NCI-H2196 treated with DMSO at 0.1 percent for 48 hours (cell line): Measurements from ENCODE around the gene PLRG1.
"Not testable (repeated sequence)": the region's sequence is repeated elsewhere in the genome, so short reads cannot be mapped to it uniquely, and the experiment has no call there.

Experiments used
- DNase-seq: peaks from one replicate; lab custom pipeline; 2025; ENCODE audit not compliant: unreplicated experiment; lab: John Stamatoyannopoulos, UW

PLRG1 gene

DNA sequence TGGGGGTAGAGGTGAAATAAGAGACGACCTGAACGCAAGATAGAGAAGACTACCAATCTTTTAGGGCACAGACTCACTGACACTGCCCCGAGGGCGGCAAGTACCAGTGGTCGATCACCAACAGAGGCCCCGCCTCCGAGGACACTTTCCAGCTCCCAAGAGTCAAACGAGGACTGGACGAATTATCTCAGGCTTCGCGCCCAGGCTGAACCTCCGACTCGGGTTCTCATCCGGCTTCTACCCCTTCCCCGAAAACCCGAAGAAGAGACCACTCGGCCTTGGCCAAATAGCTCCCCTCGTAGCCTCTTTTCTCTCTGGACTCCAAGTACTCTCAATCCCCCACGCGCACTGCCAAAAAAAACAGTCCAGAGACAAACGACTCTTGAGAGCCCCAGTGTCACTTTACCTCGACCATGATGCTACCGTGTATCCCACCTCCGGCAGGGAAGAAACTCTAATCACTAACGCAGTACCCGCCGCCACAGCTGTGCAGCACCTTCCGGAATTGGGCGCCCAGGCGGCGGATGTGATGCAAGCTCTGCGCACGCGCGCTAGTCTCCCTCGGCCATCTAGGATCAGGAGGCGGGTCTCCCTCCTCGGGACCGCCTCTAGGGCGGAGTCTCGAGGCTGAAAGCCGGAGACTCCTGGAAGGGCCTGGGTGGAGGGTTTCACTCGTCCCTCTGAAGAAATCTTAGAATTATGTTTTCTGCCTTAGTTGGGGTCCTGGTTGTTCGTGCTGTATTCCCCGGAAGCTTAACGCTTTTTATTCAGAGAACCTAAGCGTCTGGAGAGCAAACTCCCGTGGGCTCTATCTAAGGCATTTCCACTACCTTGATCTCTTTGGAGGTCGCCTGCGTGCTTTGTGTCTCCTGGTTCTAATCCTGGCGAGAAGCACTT is at the start of gene PLRG1:
Gene PLRG1, minus strand, starts transcription at position 507 of the 897 bp plus-strand sequence. Its CDS starts 92 bp downstream, at position 415.
- peak; percentile 66 for DNase-seq

DNA sequence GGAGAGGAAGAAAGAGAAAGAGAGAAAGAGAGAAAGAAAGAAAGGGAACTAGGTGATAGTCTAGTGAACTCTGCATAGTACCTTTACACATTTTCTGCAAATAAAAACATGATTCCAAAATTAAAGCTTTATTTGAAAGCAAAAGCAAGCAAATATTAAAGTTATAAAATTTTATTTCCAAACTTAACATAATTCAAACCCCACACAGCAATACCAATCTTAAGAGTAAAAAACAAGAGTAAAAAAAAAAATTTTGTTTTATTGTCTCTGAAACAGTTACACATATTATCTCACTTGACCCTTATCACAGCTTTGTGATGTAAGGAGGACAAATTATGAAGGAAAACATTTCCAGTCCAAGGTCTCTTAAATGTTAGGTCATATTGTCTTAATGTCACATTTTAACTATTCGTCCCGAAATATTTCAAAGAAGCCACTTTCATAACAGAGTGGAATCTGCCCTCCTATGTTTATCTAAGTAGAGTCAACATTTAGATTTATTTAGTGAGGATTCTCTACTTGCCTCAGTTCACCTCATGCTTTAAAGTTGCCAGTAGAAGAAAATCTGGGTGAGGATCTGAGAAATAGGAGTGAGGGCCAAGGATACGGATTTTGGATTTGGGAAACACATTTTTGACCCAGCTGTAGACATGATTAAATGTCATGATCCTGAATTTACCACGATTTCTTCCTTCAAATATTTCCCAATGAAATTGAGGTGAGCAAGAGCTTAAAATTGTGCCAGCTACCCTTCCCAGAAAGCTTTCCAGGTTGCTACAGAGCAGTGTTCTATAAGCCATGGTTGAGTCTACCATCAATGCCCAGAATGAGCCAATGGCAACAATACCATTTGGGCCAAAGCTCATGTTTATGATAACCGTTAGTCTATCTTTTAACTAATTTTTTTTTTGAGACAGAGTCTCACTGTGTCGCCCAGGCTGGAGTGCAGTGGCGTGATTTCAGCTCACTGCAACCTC is 47.9 kb upstream of the PLRG1 start:
- no peak for DNase-seq

DNA sequence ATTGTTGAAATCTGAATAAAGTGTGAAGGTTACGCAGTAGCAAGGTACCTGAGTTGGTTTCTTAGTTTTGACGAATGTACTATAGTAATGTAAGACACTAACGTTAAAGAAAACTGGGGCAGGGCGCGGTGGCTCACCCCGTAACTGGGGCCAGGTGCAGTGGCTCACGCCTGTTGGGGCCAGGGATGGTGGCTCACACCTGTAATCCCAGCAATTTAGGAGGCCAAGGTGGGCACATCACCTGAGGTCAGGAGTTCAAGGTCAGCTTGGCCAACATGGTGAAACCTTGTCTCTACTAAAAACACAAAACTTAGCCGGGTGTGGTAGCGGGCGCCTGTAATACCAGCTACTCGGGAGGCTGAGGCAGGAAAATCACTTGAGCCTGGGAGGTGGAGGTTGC is 47.1 kb upstream of the PLRG1 start:
- not testable (repeated sequence) for DNase-seq

DNA sequence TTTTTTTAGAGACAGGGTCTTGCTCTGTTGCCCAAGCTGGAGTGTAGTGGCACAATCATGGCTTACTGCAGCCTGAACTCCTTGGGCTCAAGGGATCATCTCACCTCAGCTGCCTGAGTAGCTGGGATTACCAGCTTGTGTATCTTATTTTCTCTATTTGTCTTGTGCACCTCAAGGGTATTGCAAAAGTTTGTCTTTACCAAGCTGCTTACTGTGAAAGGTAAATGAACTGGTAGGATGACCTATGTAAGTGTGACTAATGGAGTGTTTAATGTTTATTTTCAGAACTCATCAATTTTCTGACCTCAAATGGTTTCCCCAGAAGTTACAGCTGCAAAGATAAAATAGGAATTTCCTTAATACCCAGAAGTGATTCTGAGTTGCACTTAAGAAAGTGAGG is 45.6 kb upstream of the PLRG1 start:
- no peak for DNase-seq

DNA sequence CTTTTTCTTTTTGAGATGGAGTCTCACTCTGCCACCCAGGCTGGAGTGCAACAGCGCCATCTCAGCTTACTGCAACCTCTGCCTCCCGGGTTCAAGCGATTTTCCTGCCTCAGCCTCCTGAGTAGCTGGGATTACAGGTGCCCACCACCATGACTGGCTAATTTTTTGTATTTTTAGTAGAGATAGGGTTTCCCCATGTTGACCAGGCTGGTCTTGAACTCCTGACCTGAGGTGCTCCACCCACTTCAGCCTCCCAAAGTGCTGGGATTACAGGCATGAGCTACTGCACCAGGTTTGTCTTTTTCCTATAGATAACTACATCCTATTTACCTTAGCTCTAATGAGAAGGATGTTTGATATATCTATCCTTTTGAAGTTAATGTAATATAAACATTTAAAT is 44.1 kb upstream of the PLRG1 start:
- not testable (repeated sequence) for DNase-seq

DNA sequence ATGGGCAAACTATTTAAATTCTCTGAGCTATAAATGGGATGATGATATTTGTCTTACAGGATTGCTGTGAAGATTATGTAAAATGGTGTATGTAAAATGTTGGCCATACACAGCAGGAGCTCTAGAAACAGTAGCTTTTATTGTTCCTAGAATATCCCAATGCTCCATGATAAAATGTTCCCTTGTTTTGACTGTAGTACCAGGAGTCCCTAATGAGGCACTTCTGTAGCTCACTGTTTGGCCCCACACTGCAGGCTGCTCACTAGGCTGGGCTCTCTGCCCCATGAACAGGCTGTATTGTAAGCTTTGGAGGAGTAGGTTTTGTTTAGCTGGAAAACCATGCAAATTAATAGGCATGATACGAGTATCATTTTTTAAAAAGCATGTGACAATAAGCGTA is 43.7 kb upstream of the PLRG1 start:
- no peak for DNase-seq

DNA sequence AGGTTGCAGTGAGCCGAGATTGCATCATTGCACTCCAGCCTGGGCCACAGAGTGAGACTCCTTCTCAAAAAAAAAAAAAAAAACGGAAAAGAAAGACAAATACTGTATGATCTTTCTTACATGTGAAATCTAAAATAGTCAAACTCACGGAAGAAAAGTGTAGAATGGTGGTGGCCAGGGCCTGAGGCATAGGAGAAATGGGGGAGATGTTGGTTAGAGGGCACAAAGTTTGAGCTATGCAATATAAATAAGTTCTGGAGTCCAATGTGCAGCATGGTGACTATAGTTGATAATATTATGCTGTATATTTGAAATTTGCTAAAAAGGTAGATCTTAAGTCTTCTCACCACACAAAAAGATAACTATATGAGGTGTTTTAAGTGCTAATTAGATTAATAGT is 41.7 kb upstream of the PLRG1 start:
- no peak for DNase-seq

DNA sequence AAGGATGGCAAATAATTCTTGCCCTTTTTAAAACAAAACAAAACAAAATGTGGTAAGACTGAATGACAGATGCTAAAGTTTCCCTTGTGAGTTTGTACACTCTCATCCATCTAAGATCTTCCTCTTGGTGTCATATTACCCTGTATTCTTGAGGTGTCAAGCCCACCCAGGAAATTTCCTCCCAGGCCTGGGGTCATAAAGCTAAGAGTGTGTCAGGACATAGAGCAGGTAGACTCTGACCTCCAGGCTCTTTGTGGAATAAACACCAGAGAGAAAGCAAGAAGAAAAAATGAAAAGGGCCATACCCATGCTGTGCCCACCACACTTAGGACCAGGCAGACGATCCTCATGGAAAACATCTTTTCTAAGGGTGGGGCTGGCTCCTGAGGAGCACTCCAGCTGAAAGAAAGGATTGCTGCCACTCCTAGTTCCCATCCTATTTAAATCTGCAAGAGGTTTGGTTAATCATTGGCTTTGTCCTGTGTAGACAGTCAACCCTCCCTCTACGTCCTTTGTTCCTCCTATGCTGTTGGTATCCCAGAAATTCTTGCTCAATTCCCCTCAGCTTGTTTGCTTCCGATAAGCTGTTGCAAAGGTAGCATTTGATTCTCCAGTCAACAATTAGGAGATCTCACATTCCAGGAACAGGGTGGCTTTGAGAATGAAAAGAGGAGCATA is 40.3 kb upstream of the PLRG1 start, which contains the start of gene FGA:
Gene FGA, minus strand, starts transcription at position 414 of the 678 bp plus-strand sequence. Its CDS starts 55 bp downstream, at position 359.
- DNase-seq = no peak

DNA sequence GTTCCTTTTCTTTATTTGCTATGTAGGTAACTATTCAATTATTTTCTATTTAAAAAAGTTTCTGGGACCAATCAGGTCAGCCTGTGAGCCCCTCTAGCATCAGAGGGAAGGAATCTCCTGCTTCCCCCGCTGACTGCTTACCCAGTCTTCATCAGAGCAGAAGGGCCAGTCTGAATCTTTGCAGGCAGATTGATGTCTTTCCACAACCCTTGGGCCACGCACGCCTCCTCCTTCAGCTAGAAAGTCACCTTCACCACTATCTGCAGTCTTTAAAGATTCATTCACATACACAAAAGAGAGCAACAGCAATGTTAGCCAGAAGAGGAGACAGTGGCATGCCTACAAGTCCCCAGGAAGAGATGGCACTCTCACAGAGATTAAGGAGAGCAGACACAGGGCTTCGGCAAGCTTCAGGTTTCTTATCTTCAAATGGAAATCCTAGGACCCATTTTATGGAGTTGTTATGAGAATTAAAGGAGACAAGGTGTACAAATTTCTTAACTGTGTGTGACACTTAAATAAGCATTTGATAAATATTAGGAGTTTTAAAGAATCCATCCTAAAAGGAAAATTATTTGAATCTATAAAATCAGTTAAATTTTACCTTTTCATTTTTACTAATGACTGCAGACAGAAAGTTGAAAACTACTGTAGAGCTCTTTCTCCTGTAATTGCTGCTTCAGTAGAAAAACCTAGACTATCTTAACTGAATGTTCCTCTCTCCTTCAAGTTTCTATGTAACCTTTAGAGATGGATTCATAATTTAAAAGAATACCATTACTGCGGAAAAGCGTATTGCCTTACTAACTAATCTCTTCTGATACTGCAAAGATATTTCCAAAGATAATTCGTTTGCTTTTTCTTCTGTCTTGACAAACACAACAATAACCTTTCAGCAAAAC is 39.3 kb upstream of the PLRG1 start:
- DNase-seq = no peak

DNA sequence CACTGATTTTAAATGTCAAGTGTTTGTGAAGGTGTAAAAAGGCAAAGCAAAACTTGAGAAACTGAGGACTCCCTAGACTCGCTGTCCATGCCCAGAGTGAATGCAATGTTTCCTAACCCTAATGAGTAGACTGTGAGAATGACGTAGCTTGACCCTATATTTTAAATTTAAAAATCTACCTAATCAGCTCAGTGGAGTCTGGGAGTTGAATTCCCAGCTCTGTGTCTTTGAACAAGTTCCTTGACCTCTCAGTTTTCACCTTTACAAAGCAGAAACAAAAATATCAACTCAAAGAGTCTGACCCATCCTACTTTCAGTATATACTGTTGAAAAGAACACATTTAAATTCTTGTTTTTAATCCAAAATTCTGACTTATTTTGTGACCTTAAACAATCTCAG is 38.0 kb upstream of the PLRG1 start:
- DNase-seq = no peak

DNA sequence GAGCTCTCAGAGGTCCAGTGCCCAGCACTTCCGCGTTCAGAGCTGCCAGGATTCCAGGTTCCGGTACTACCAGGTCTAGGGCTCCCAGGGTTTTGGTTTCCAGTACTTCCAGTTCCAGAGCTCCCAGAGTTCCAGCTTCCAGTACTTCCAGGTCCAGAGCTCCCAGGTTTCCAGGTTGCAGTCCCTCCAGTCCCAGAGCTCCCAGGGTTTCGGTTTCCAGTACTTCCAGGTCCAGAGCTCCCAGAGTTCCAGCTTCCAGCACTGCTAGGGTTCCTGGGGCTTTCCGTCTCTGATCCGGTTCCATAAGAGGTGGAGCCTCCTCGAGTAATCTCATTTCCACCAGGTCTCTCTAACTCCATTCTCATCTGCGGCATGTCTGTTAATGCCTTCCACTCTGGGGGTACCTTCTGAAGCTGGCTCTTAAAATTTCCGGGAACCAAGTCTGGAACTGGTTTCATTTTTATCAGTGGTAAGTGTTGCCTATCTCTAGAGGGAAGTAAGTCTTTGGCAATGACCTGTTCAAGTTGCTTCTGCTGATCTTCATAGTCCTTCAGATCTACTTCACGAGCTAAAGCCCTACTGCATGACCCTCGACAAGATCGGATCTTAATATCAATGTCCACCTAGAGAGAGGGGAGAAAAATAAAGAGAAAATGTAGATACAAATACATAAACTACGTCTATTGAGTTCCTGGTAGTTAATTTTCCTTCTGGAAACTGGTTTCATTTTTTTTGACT is 36.3 kb upstream of the PLRG1 start:
- DNase-seq = no peak

DNA sequence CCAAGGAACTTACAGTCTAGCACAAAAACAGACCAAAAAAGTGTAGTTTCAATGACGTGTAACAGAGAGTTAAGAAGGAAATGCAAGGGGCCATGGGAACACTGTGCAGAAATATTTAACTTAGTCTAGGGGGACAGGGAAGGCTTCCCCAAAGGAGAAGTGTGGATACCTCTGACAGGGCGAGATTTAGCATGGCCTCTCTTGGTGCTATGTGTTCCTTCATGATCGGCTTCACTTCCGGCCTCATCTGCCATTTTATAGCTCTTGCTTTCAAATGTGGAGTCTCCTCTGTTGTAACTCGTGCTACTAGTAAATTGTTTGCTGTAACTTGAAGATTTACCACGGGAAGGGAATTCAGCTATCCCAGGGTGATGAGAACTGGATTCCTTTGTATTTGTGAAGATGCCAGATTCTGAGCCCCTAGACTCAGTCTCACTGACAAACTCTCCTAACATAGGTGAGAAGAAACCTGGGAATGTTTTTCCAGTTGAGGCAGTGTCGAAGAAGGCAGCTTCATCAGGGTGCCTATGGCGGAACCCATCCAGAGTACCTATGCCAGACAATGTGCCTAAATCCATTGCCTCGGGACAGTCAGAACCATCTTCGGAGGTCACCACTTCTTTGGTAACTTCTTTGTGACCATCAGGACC is 35.3 kb upstream of the PLRG1 start:
- DNase-seq = no peak

DNA sequence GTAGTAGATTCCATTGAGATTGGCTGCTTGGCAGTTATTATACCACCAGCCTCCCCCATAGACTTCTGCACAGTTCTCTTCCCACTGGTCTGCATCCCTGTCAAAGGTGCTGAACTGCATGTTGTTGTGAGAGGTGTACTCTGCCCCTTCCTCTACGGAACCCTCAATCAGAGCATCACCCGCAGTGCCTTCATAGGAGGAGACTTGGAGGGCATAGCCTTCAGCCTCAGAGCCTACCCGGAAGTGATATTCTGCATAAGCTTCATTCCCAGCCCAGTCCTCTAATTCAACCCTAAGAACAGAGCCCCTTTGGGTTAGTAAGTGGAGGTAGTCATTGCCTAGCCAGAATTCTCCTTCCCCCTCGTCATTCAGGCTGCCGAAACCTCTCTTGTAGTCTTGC is 34.1 kb upstream of the PLRG1 start:
- DNase-seq = no peak

DNA sequence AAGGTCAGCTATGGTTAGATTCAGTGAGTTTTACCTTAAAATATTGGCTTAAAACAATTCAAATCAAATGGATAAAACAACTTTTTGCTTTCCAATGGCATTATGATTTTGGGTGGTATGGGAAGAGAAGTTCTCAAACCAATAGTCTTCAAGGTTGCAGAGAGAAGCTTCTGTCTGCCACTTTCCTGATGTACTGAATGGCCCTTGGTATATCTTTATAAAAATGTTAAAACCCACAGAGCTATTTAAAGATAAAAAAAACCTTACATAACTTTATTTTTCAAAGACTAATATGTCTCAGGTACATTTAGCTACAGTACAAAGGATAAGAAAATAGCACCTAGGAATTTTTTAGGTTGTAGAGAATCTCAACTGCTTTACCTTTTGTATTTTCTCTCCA is 33.5 kb upstream of the PLRG1 start:
- DNase-seq = no peak

DNA sequence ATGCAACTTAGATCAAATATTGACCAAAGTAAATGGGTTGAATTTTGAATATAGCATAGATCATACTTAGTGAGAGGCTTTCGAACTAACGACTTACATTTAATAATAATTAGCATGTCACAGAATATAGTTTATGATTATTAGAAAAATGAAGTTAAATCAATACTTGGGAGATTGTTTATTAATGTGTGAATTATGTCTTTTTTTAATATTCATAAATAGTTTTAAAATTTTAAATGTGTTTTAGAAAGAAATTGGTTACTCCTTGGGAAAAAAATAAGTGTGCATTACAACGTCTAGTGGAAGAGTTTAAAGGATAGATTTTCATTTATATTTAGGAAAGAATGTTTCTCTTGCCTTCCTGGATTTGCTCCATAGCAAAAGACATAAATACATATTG is 33.0 kb upstream of the PLRG1 start:
- no peak for DNase-seq

DNA sequence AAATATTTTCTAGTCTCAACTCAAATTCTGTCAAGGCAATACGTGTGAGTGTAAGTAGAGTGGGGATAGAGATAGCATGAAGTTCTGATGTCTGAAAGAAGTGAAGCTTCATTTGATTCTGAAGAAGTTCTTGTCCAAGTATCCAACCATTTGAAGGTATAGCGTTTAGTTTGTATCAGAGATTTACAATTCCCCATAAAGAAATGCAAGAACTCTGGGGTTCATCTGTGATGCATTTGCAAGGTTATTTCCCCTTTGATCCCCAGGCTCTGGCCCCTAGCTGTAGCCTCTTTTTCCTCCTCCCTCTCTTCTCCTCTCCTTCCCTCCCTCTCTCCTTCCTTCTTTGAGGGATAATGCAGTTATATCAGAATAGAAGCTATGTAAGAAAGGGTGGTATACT is 32.5 kb upstream of the PLRG1 start:
- DNase-seq = no peak

DNA sequence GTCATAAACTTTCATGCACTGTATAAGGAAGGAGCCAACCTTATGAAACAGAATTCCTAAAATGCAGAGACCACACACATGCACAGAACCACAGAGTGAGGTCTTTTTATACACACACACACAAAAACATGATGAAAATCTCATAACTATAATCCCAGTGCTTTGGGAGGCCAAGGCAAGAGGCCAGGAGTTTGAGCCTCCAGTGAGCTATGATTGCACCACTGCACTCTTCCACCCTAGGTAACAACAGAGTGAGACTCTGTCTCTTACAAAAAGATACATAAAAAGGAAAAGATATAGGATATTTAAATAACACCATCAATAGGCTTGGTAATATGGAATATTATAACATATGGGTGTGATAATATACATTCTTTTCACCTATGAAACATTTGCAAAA is 29.7 kb upstream of the PLRG1 start:
- no peak for DNase-seq

DNA sequence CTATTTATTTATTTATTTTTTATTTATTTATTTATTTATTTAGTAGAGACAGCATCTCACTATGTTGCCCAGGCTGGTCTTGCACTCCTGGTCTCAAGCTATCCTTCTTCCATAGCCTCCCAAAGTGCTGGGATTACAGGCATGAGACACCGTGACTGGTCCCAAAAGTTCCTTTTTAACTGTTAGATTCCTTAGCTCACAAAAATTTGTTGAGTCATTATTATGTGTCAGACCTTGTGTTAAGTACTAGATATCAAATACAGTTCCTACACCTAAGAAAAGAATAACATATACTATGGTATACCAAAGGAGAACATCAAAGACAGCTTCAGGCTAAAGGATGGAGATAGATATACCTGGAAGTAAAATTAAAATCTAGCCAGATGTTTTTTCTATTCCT is 28.7 kb upstream of the PLRG1 start:
- no peak for DNase-seq

DNA sequence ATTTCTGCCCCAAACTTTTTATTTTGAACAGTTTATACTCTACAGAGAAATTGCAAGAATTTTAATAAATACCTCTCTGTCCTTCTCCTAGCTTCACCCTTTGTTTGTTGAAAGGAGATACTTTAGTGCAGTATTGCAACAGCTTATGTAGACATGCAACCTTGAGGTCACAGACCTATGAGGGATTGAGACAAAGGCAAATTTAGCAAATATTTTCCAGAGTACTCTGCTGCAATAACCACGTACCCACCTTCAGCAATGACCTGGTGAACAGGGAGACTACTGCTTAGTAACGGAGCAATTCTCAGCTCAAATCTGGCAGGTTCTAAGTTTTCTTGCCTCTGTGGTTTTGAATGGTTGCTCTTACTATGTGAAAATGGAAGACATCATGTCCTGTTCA is 27.1 kb upstream of the PLRG1 start:
- DNase-seq = no peak
